GM19035 (cell line): ENCODE measurements around the gene GABRD.
"Not testable (repeated sequence)": the region's sequence is repeated elsewhere in the genome, so short reads cannot be mapped to it uniquely, and the experiment has no call there.

ENCODE experiments used
- ATAC-seq: cut with Tn5 transposase; IDR thresholded peaks from one replicate; pipeline ENCODE4 v1.9.1; 2021; ENCODE audit not compliant: unreplicated experiment

The GABRD gene, protein sequence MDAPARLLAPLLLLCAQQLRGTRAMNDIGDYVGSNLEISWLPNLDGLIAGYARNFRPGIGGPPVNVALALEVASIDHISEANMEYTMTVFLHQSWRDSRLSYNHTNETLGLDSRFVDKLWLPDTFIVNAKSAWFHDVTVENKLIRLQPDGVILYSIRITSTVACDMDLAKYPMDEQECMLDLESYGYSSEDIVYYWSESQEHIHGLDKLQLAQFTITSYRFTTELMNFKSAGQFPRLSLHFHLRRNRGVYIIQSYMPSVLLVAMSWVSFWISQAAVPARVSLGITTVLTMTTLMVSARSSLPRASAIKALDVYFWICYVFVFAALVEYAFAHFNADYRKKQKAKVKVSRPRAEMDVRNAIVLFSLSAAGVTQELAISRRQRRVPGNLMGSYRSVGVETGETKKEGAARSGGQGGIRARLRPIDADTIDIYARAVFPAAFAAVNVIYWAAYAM

DNA sequence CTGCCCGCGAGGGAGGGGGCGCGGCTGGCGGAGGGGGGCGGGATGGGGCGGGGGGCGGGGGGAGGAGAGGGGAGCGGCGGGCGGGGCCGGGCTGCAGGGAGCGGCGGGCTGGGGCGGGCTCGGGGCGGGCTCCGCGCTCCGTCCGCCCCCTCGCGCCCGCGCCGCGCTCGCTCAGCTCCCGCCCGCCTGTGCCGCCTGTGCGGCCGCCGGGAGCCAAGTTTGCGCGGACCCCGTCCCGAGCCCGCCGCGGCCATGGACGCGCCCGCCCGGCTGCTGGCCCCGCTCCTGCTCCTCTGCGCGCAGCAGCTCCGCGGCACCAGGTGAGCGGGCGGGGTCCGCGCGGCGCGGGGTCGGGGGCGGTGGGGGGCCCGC lies at the start of gene GABRD:
Gene GABRD, plus strand, starts transcription at position 174 of the 372 bp plus-strand sequence. Its CDS starts 79 bp downstream, at position 253.
- ATAC-seq: no peak

DNA sequence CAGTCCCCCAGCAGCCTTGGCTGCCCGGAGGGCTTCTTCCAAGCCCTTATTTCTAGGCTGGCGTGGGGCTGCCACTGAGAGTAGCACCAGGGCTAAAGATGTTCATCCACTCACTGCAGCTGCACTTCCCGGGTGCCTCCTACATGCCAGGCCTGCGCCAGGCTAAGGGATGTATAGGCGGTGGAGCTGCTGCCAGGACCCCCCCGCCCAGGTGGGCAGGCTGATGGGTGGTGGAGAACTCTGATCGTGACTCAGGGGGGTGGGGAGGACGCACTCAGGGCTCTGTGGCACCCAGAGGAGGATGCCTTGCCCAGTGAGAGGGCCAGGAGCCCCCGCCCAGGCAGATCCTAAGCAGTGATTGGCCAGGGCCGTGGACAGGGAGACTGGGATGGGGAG lies 49.6 kb upstream of the GABRD start:
- no peak for ATAC-seq

DNA sequence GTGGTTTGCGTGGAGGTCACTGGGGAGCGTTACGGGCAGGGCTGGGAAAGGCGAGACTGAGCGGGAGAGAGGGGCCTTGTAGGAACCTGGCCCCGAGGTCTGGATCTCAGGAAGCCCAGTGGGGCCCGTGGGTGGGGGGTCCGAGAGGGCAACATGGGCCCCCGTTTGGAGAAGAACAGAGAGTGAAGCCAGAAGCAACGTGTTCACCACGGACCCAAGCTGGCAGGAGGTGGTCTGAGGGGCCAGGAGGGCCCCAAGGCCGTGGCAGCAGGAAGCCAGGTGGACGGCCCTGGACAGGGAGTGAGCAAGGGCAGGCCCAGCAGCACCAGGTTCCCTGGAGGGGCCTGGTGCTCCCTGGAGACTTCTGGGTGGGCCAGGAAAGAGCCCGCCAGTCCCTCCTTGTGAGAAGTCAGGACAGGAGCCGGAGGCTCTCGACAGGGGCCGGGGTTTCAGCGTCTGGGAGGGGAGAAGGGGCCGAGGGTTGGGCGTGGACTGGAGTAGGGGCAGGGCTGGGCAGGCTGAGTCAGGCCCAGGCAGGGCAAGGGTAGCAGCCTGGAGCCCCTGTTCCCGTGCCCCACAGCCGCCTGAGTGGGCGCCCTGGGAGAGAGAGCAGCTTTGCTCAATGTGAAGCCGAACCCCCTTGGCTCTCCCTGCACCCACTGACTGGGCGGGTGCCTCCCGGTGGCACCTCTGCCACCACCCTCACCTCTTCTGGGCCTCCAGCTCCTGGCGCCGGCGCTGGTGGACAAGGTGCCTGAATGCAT lies 49.0 kb upstream of the GABRD start:
- ATAC-seq: no peak

DNA sequence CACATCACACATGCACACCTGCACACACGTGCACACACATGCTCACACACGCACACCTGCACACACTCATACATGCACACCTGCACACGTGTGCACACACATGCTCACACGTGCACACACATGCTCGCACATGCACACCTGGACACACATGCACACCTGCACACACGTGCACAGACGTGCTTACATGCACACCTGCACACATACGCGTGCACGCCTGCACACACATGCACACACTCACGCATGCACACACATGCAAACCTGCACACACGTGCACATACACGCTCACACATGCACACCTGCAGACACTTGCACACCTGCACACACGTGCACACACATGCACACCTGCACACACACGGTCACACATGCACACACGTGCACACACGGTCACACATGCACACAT lies 48.1 kb upstream of the GABRD start:
- ATAC-seq: no peak

DNA sequence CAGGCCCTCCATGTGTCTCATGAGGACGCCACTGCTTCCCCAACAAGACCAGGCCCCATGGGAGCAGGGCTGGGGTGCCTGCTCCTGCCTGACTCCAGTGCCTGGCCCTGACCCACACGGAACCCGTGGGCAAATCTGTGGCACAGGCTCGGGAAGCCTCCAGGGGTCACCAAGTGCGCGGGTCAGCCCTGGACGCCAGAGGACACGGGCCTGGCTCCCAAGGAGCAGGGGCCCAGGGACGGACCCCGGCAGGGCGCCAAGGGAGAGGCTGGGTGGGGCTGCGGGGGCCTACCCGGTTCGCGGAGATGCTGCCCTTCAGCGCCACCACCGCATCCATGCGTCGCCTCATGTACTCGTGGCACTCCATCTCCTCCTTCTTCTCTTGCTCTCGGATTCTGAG lies 47.5 kb upstream of the GABRD start:
- no peak for ATAC-seq

DNA sequence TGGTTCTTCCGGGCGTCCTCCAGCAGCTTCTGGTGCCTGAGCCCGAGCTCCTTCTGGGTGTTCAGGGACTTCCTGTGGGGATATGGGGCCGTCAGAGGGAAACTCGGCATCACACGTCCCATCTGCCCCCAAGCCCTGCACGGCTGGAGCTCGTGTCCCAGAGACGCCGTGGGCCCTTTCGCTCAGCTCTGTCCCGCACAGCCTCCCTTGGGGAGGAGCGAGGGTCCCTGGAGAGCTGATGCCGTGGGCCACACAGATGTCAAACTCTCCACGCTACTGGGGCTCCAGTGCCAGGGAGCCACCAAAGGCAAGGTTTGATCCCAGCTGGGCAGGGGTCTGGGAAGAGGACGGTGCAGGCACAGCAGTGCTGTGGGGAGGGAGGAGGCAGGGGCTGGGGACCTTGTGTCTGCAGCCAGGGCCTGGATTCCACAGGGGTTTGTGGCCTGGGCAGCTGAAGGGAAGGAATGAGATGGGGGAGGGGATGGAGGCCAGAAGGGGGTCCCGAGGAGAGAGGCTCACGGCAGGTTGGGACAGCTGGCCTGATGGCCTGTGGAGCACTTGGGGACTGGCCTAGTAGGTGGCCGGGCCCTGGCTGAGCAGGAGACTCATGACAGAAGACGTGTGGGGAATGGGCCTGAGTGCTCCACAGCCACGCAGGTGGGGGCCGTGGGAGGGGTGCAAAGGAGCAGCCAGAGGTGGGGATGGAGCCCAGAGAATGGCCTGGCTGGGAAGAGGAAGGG lies 46.0 kb upstream of the GABRD start:
- ATAC-seq: no peak

DNA sequence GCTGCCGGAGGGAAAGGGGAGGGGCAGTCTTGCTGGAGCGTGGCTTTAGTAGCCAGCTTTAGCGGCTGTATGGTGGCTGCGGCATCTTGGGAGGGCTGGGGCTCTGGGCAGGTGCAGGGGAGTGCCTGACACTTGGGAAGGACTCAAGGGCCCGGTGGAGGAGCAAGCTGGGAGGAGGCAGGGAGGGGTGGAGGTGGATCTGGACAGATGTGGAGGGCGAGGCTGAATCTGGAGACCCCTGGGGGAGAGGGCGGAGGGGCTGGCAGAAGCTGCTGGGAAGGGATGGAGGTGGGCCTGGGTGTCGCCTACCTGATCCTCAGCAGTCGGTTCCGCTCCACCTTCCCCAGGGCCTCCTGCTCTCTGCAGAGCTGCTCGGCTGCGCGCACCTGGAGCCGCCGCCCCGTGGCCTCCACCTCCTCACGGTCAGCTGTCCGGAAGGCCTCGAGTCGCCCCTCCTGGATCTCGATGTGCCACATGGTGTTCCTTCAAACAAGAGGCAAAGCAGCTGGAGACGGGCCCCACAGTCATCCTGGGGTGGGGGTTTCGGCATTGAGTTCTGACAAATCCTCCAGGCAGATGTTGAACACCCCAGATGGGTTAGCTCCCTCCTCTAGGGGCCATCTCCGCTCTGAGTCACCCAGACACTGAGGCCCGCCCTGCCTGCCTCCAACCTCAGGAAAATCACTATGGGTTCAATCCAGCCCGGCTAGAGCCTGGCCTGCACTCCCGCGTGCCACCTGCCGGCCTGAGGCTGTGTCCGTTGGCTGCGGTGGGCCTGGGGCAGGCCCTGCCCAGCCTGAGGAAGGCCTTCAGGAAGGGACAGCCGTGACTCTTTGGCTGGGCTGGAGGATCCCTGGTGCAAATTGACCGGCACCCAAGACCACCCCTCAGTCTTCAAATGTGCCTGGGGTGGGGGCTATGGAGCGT lies 45.2 kb upstream of the GABRD start:
- no peak for ATAC-seq

DNA sequence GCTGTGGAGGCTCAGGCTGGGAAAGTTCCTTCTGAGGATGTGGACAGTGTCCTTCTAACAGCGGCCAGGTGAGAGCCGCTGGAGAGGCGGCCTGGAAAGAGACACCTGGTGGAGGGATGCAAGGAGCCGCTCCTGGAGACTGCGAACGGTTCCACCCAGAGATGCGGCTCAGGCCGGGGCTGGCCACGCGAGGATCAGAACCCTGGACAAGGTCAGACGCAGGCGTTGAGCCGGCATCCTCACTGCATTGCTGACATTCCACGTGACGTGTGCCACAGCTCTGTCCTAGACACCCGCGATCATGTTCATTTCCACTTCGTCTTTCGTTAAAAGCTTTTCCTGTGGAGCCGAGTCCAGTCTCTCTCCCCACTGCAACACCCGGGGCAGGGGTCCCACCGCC lies 44.3 kb upstream of the GABRD start:
- no peak for ATAC-seq

DNA sequence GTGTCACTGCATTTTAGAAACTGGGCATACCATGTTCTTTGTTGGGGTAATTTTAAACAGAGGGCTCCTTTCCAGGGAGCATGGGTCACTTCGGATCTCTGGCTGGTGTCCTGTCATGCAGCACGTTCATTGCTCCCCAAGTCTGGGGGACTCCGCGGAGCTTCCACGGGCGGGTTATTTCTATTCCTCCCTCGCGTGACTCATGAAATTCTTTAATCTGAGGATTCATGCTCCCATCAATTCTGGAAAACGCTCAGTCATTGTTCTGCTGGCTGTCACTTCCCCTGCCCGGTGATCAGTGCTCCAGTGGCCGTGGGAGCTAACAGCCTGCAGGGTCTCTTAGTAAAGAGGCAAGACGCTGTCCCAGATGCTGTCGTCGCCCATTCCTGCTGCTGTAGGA lies 43.6 kb upstream of the GABRD start:
- no peak for ATAC-seq

DNA sequence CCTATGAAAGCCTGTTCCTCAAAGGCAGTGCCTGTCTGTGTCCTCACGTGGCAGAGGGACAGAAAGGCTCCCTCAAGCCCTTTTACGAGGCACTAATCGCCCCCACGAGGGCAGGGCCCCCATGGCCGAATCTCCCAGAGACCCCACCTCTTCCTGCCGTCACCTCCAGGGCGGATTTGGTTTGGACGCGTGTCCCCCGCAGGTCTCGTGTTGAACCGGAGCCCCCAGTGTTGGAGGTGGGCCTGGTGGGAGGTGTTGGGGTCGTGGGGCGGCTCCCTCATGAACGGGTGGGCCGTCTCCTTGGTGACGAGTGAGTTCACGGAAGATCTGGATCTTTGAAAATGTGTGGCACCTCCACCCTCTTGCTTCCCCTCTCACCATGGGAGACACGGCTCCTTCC lies 43.1 kb upstream of the GABRD start:
- no peak for ATAC-seq

DNA sequence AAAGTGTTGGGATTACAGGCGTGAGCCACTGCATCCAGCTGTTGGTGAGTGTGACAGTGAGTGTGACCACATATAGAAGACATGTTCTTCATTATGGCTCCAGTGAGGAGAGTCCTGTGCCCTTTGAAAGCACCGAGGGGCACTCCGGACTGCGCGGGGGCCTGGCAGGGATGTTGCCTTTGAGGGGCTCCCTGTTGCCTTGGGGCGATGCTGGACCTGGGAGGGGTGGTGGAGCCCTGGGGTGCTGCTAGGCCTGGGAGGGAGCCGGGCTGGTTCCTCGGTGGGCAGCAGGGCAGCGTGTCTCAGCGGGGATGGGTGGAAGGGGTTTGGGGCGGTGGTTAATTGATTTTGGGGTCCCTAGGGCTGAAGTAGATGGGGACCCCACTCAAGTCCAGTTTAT lies 41.0 kb upstream of the GABRD start:
- no peak for ATAC-seq

DNA sequence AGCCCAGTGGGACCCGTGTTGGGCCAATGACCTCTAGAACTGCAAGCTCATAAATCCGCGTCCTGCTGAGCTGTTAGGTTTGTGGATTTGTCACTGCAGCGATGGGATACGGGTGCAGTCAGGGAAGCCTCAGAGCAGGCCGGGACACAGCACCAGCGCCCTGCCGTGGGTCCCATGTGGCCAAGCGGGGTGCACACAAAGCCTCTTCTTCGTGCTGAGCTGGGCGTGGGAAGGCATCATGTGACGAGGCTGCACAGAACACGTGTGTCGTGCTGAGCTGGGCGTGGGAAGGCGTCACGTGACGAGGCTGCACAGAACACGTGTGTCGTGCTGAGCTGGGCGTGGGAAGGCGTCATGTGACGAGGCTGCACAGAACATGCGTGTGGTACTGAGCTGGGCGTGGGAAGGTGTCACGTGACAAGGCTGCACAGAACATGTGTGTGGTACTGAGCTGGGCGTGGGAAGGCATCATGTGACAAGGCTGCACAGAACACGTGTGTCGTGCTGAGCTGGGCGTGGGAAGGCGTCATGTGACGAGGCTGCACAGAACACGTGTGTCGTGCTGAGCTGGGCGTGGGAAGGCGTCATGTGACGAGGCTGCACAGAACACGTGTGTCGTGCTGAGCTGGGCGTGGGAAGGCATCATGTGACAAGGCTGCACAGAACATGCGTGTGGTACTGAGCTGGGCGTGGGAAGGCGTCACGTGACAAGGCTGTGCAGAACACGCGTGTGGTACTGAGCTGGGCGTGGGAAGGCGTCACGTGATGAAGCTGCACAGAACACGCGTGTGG lies 40.3 kb upstream of the GABRD start:
- ATAC-seq: not testable (repeated sequence)

DNA sequence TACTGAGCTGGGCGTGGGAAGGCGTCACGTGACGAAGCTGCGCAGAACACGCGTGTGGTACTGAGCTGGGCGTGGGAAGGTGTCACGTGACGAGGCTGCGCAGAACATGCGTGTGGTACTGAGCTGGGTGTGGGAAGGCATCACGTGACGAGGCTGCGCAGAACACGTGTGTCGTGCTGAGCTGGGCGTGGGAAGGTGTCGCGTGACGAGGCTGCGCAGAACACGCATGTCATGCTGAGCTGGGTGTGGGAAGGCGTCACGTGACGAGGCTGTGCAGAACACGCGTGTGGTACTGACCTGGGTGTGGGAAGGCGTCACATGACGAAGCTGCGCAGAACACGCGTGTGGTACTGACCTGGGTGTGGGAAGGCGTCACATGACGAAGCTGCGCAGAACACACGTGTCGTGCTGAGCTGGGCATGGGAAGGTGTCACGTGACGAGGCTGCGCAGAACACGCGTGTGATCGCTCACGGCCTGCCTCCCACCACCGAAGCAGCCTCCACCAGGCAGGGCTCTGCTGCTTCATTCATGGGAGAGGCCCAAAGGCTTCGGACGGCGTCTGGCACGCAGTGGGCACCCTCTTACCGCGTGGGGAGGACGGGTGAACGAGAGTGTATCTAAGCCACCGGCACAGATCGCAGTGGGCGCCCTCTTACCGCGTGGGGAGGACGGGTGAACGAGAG lies 39.5 kb upstream of the GABRD start:
- ATAC-seq: no peak

DNA sequence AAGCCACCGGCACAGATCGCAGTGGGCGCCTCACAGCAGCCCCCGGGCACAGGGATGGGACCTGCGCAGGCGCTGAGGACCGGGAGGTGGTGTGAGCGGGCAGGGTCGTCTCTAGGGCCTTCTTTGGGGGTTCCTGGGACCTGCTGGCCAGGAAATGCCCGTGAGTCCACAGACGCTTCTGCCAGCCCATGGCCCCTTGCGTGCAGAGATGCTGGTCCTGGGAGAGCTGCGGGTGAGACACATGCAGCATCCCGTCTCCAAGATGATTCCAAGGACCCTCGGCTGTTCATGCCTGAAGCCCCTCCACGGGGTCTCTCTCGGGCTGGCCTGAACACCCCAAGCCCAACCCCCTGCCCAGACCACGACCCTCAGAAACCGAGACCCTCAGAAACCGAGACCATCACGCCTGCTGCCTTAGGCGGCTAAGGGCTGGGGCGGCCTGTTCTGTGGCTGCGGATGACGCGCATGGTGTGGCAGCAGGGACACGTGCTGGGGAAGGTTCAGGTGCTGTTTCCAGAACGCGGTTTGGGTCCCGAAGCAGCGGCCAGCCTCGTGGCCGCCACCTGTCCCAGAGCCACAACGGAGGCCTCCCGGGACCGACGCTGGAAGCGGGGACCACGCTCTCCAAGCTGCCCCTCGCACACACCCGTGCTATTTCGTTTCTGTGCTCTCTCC lies 38.5 kb upstream of the GABRD start:
- no peak for ATAC-seq

DNA sequence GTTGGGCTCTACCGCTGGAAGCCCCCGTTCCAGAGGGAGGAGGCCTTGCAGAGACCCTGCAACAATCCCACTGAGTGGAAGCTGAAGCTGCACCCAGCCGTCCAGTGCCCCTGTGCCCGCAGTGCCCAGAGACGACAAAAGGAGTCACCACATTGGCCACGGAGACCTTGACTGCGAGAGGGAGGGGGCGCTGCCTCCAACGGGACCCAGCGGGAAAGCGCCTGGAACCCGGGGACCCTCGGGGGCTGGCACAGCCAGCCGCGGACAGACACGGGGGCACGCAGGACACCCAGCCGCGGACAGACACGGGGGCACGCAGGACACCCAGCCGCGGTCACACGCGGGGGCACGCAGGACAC lies 38.0 kb upstream of the GABRD start:
- ATAC-seq: no peak

DNA sequence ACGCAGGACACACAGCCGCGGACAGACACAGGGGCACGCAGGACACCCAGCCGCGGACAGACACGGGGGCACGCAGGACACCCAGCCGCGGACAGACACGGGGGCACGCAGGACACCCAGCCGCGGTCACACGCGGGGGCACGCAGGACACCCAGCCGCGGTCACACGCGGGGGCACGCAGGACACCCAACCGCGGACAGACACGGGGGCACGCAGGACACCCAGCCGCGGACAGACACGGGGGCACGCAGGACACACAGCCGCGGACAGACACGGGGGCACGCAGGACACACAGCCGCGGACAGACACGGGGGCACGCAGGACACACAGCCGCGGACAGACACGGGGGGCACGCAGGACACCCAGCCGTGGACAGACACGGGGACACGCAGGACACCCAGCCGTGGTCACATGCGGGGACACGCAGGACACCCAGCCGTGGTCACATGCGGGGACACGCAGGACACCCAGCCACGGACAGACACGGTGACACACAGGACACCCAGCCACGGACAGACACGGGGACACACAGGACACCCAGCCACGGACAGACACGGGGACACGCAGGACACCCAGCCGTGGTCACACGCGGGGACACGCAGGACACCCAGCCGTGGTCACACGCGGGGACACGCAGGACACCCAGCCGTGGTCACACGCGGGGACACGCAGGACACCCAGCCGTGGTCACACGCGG lies 37.4 kb upstream of the GABRD start:
- not testable (repeated sequence) for ATAC-seq

DNA sequence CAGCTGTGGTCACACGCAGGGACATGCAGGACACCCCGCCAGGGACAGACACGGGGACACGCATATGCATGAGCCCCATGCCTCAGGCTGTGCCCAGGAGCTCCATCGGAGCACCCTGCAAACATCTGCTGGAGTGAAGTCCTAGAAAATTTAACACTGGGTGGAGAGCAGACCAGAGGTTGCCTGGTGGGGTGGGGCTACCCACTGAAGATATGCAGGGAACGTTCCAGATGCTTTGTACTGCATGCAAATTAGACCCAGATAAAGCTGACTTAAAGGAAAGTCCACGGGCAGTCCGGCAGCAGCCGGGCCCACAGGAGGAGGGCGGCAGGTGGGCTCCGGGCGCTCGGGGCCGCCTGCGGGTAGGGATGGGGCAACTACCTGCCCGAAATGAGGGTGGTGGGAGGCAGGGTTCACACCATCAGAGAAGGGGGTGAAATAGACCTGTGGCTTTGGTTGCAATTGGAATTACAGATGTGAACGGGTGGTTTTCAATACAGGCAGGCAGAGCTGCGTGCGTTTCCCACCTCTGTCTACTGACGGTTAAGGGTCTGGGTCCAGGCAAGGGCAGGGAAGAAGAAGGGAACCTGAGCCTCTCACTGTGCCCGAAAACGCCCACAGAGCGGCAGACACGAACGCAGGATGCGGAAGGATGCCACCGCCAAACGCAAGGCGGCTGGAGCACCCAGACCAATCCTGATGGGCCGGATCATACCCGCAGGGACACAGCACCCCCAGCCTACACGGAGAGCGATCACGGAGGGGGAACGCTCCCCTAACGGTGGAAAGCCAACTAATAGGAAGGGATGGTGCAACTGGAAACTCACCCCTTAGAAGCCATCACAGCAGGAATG lies 36.5 kb upstream of the GABRD start:
- ATAC-seq: no peak
